Hematopoietic multipotent progenitor cell treated with erythropoietin and hydrocortisone succinate and interleukin-3 and kit ligand, for 15 days (in vitro differentiated cells): ENCODE results near the gene CLASP1.
"Not testable (repeated sequence)": the region's sequence is repeated elsewhere in the genome, so short reads cannot be mapped to it uniquely, and the experiment has no call there.

ENCODE experiments used
- DNase-seq: peaks from one replicate; pipeline ENCODE4 v3.0.0-alpha.2; 2015; ENCODE audit warnings: low spot score

Gene CLASP1

GRCh38 chr2:121649149-121649595 lies at the start of gene CLASP1:
Gene CLASP1, minus strand, starts transcription at chr2:121649462. Its CDS starts 43,567 bp downstream, at chr2:121605895.
- peak; percentile 96 for DNase-seq

GRCh38 chr2:121698318-121698930 lies 49.2 kb upstream of the CLASP1 start:
- DNase-seq, result no peak

- DNase-seq, result no peak
Observed at GRCh38 chr2:121697108-121697631, 47.9 kb upstream of the CLASP1 start.

- DNase-seq, result no peak
Observed at GRCh38 chr2:121696410-121696930, 47.2 kb upstream of the CLASP1 start.

GRCh38 chr2:121695171-121695451 lies 45.8 kb upstream of the CLASP1 start:
- no peak for DNase-seq

- DNase-seq, result no peak
Observed at GRCh38 chr2:121694398-121695170, 45.3 kb upstream of the CLASP1 start.

- not testable (repeated sequence) for DNase-seq
Observed at GRCh38 chr2:121690572-121690971, 41.3 kb upstream of the CLASP1 start.

GRCh38 chr2:121690095-121690494 lies 40.8 kb upstream of the CLASP1 start:
- DNase-seq, result no peak

- DNase-seq, result peak; percentile 13
Observed at GRCh38 chr2:121689356-121689755, 40.1 kb upstream of the CLASP1 start.

GRCh38 chr2:121688820-121689219 lies 39.6 kb upstream of the CLASP1 start:
- DNase-seq, result no peak

- no peak for DNase-seq
Observed at GRCh38 chr2:121686902-121687301, 37.6 kb upstream of the CLASP1 start.

- DNase-seq, result no peak
Observed at GRCh38 chr2:121686218-121686617, 37.0 kb upstream of the CLASP1 start.

GRCh38 chr2:121682396-121683298 lies 33.4 kb upstream of the CLASP1 start:
- no peak for DNase-seq

- no peak for DNase-seq
Observed at GRCh38 chr2:121677855-121678254, 28.6 kb upstream of the CLASP1 start.

GRCh38 chr2:121671621-121672020 lies 22.4 kb upstream of the CLASP1 start:
- DNase-seq, result not testable (repeated sequence)

- no peak for DNase-seq
Observed at GRCh38 chr2:121670181-121670580, 20.9 kb upstream of the CLASP1 start.

GRCh38 chr2:121667618-121668017 lies 18.4 kb upstream of the CLASP1 start:
- no peak for DNase-seq

- no peak for DNase-seq
Observed at GRCh38 chr2:121666042-121666441, 16.8 kb upstream of the CLASP1 start.

GRCh38 chr2:121665504-121665903 lies 16.2 kb upstream of the CLASP1 start:
- no peak for DNase-seq

GRCh38 chr2:121664713-121665112 lies 15.5 kb upstream of the CLASP1 start:
- DNase-seq, result no peak

GRCh38 chr2:121664086-121664485 lies 14.8 kb upstream of the CLASP1 start:
- no peak for DNase-seq

GRCh38 chr2:121663434-121663833 lies 14.2 kb upstream of the CLASP1 start:
- DNase-seq, result no peak
